Nephron (organoid): ENCODE results near the gene VSTM2B.

ENCODE experiments used
- H3K27ac Mint-ChIP-seq, 3 experiments: 2 replicates each; pipeline ENCODE4 v1.8.0; 2020; ENCODE audit warnings: mixed read lengths in 3 of 3, mild to moderate bottlenecking in 2 of 3, moderate library complexity in 1 of 3
- H3K27me3 Mint-ChIP-seq: 2 replicates; pipeline ENCODE4 v1.8.0; 2021; ENCODE audit warnings: low read depth, mild to moderate bottlenecking, moderate library complexity, mixed read lengths
- H3K36me3 Mint-ChIP-seq: 2 replicates; pipeline ENCODE4 v1.8.0; 2020; ENCODE audit warnings: low read depth, mixed read lengths
- H3K4me1 Mint-ChIP-seq: 2 replicates; pipeline ENCODE4 v1.8.0; 2020; ENCODE audit warnings: mixed read lengths
- H3K4me3 Mint-ChIP-seq, 3 experiments: 2 replicates each; pipeline ENCODE4 v1.8.0; 2020; ENCODE audit warnings: mild to moderate bottlenecking in 3 of 3, mixed read lengths in 3 of 3, moderate library complexity in 2 of 3
- H3K9me3 Mint-ChIP-seq: 2 replicates; pipeline ENCODE4 v1.8.0; 2020; ENCODE audit warnings: mixed read lengths
- CTCF ChIP-seq, 3 experiments: fragments of 200-600 bp; sonication (generic); IDR thresholded peaks; one replicate each; pipeline ENCODE4 v1.5.0; 2021; ENCODE audit warnings: antibody characterized with exemption in 3 of 3; ENCODE audit not compliant: unreplicated experiment in 3 of 3

Gene VSTM2B

GRCh38 chr19:29515233-29515619, 10.6 kb upstream of the VSTM2B start:
- Mint-ChIP-seq H3K4me1 (no peaks in the 10 kb centered on the region), H3K36me3 (no peaks in the 10 kb centered on the region), H3K9me3 (no peaks in the 10 kb centered on the region), H3K27me3 (peaks cover 76% of the 10 kb centered on the region), H3K4me3 (no peak overlapping the region), H3K27ac (no peak overlapping the region)
- TF ChIP-seq CTCF (IDR thresholded peaks at IDR 0.05; ENCODE audit: unreplicated experiment in 3 of 3) = no peak

- no peak overlapping the region for H3K27ac Mint-ChIP-seq
- no peaks in the 10 kb centered on the region for H3K36me3 Mint-ChIP-seq
- H3K4me3 Mint-ChIP-seq = no peak overlapping the region
- H3K27me3 Mint-ChIP-seq = peaks cover 80% of the 10 kb centered on the region
- TF ChIP-seq CTCF (IDR thresholded peaks at IDR 0.05; ENCODE audit: unreplicated experiment in 3 of 3) = no peak
- no peaks in the 10 kb centered on the region for H3K4me1 Mint-ChIP-seq
- no peaks in the 10 kb centered on the region for H3K9me3 Mint-ChIP-seq
These were observed 10.0 kb upstream of the VSTM2B start for GRCh38 chr19:29515706-29516357.

DNA sequence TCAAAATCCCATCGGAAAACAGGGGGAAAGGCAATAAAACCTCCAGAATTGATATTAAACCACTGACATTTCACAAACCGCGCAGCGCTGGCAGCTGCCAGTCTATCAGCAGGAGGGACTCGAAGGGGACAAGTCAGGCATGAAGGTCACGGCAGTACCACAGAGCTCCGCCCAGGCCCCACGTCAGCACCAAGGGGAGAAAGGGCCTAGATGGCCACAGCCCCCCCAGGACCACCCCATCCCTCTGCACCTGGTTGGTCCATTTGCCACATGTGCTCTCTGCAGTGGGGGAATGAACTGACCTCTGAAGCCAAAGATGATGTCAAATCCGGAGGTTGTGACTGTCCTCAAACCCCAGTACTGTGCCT, 9.5 kb upstream of the VSTM2B start:
- Mint-ChIP-seq H3K9me3 (no peaks in the 10 kb centered on the region), H3K36me3 (no peaks in the 10 kb centered on the region), H3K4me1 (no peaks in the 10 kb centered on the region), H3K27ac (no peak overlapping the region), H3K4me3 (no peak overlapping the region), H3K27me3 (peaks cover 80% of the 10 kb centered on the region)
- no peak for TF ChIP-seq CTCF (IDR thresholded peaks at IDR 0.05; ENCODE audit: unreplicated experiment in 3 of 3)

GRCh38 chr19:29516821-29517395, 8.9 kb upstream of the VSTM2B start:
- no peaks in the 10 kb centered on the region for H3K36me3 Mint-ChIP-seq
- peaks cover 80% of the 10 kb centered on the region for H3K27me3 Mint-ChIP-seq
- no peak for TF ChIP-seq CTCF (IDR thresholded peaks at IDR 0.05; ENCODE audit: unreplicated experiment in 3 of 3)
- H3K9me3 Mint-ChIP-seq = no peaks in the 10 kb centered on the region
- no peak overlapping the region for H3K27ac Mint-ChIP-seq
- H3K4me1 Mint-ChIP-seq = no peaks in the 10 kb centered on the region
- H3K4me3 Mint-ChIP-seq = no peak overlapping the region

DNA sequence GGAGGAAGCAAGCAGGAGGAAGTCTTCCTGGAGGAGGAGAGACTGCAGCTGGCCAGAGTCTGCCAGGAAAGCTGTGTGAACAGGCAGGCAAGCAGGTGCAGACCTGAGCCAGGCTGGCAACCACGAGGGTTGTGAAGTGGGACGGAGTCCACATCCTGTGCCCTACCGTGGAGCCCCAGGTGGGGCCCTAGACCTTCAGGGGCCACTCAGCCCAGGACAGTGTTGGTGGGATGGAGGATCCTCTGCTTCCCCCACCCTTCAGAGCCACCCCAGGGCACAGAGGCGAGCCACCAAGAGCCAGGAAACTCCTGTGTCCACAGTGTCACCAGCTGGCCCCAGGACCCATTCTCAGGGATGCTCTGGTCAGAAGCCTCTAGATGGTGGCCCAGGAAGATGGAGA, 8.4 kb upstream of the VSTM2B start:
- H3K9me3 Mint-ChIP-seq = no peaks in the 10 kb centered on the region
- no peak overlapping the region for H3K4me3 Mint-ChIP-seq
- no peaks in the 10 kb centered on the region for H3K4me1 Mint-ChIP-seq
- H3K36me3 Mint-ChIP-seq = no peaks in the 10 kb centered on the region
- H3K27me3 Mint-ChIP-seq = peaks cover 80% of the 10 kb centered on the region
- TF ChIP-seq CTCF (IDR thresholded peaks at IDR 0.05; ENCODE audit: unreplicated experiment in 3 of 3) = no peak
- no peak overlapping the region for H3K27ac Mint-ChIP-seq

DNA sequence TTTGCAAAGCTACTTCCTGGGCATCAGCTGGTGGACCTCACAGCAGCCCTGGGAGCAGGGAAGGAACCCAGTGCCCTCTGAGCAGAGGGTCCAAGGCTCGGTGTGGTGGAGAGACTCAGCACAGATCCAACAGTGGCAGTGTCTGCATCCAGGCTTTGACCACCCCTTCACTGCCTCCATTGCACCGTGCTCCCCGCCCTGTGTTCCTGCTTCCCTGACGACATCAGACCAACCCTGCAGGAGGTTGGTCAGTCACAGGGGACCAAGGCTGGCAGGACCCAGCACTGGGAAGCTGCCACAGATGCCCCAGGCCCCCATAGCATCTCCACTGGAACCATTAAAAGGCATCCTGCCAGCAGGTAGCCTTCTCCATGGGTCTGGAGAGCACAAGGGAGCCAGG, 7.8 kb upstream of the VSTM2B start:
- Mint-ChIP-seq H3K27me3 (peaks cover 80% of the 10 kb centered on the region), H3K4me3 (no peak overlapping the region), H3K36me3 (no peaks in the 10 kb centered on the region), H3K9me3 (no peaks in the 10 kb centered on the region), H3K4me1 (no peaks in the 10 kb centered on the region), H3K27ac (no peak overlapping the region)
- no peak for TF ChIP-seq CTCF (IDR thresholded peaks at IDR 0.05; ENCODE audit: unreplicated experiment in 3 of 3)
